HepG2 (cell line): Measurements from ENCODE around the gene SMARCB1. TPM values are rescaled to one million over a fixed set of nuclear protein-coding genes. Genes with fewer than 3 reads are reported as not detected.
A peak's percentile ranks its signal among the peaks of the same experiment; 100 is the strongest.

Experiments used
- AGO2 ChIP-seq: fragments of 200-400 bp; formaldehyde crosslinking; optimal IDR thresholded peaks from 2 replicates; pipeline ENCODE3; 2017; ENCODE audit warnings: mild to moderate bottlenecking, low read depth, low read length, moderate library complexity
- CBX5 ChIP-seq: sonication (generic); formaldehyde crosslinking; IDR thresholded peaks from 2 replicates; pipeline ENCODE4 v1.4.0; 2020; ENCODE audit warnings: missing genetic modification reagents, borderline replicate concordance
- CREB1 ChIP-seq, 2 experiments: fragments of 450-650 bp in 1 of 2; IDR thresholded peaks; 2 replicates each; pipeline ENCODE4 v1.6.1; 2016 to 2017; ENCODE audit warnings: control low read depth in 1 of 2, mild to moderate bottlenecking in 1 of 2, missing compliant biosample characterization in 1 of 2, missing genetic modification characterization in 1 of 2
- HNF4G ChIP-seq, 2 experiments: sonication (generic) in 1 of 2; formaldehyde crosslinking in 1 of 2; IDR thresholded peaks; 2 replicates each; pipeline versions ENCODE4 v1.4.0 to v1.6.1; 2011 to 2020; ENCODE audit warnings: borderline replicate concordance in 2 of 2, low read depth in 2 of 2, mild to moderate bottlenecking in 2 of 2, low read length in 1 of 2, missing genetic modification reagents in 1 of 2, moderate library complexity in 1 of 2
- KLF11 ChIP-seq: IDR thresholded peaks from 2 replicates; pipeline ENCODE4 v1.6.1; 2016; ENCODE audit warnings: missing compliant biosample characterization
- MAFF ChIP-seq: IDR thresholded peaks from 2 replicates; pipeline ENCODE4 v1.6.1; 2011; ENCODE audit warnings: low read depth, low read length, improper control_type of control experiment
- MYNN ChIP-seq: sonication (generic); formaldehyde crosslinking; IDR thresholded peaks from 2 replicates; pipeline ENCODE4 v1.4.0; 2020; ENCODE audit warnings: mild to moderate bottlenecking, low read depth, missing genetic modification reagents
- NBN ChIP-seq: fragments of 450-650 bp; conservative IDR thresholded peaks from 2 replicates; pipeline ENCODE4 v1.6.1; 2017
- RCOR2 ChIP-seq: IDR thresholded peaks from 2 replicates; pipeline ENCODE4 v1.6.1; 2016; ENCODE audit warnings: missing biosample characterization, missing genetic modification reagents
- SATB2 ChIP-seq: sonication (generic); formaldehyde crosslinking; IDR thresholded peaks from 2 replicates; pipeline ENCODE4 v1.5.0; 2020; ENCODE audit warnings: missing genetic modification reagents
- SMAD1 ChIP-seq: sonication (generic); formaldehyde crosslinking; IDR thresholded peaks from 2 replicates; pipeline ENCODE4 v1.4.0; 2020; ENCODE audit warnings: missing genetic modification reagents, low read depth, mild to moderate bottlenecking, borderline replicate concordance
- TBX3 ChIP-seq: fragments of 450-650 bp; IDR thresholded peaks from 2 replicates; pipeline ENCODE4 v1.6.1; 2017; ENCODE audit warnings: antibody characterized with exemption, mild to moderate bottlenecking, inconsistent platforms, borderline replicate concordance
- YEATS4 ChIP-seq: sonication (generic); formaldehyde crosslinking; IDR thresholded peaks from 2 replicates; pipeline ENCODE4 v1.4.0; 2020; ENCODE audit warnings: missing genetic modification reagents, borderline replicate concordance
- ZFP36 ChIP-seq: fragments of 150-350 bp; IDR thresholded peaks from 2 replicates; pipeline ENCODE4 v1.6.1; 2018; ENCODE audit warnings: borderline replicate concordance, low read length, low read depth; ENCODE audit not compliant: partially characterized antibody
- ZFP41 ChIP-seq: sonication (generic); formaldehyde crosslinking; IDR thresholded peaks from 2 replicates; pipeline ENCODE4 v1.4.0; 2020; ENCODE audit warnings: mild to moderate bottlenecking, missing genetic modification reagents, borderline replicate concordance
- ZKSCAN1 ChIP-seq: fragments of 150-350 bp; IDR thresholded peaks from 2 replicates; pipeline ENCODE4 v1.6.1; 2014; ENCODE audit warnings: low read length
- ZNF264 ChIP-seq: sonication (generic); formaldehyde crosslinking; IDR thresholded peaks from 2 replicates; pipeline ENCODE4 v1.4.0; 2020; ENCODE audit warnings: missing genetic modification reagents
- ZNF354B ChIP-seq: sonication (generic); formaldehyde crosslinking; IDR thresholded peaks from 2 replicates; pipeline ENCODE4 v1.8.0; 2022; ENCODE audit warnings: mild to moderate bottlenecking, missing genetic modification reagents
- ZNF883 ChIP-seq: sonication (generic); formaldehyde crosslinking; IDR thresholded peaks from 2 replicates; pipeline ENCODE4 v1.5.1; 2020; ENCODE audit warnings: mild to moderate bottlenecking, missing genetic modification reagents; ENCODE audit errors: not compliant biosample characterization
- polyA plus RNA-seq, 8 experiments: library from polyadenylated mRNA; depleted of rRNA in 3 of 8; stranded (reverse) in 7 of 8; unstranded in 1 of 8; fragments of >200 nt; fragmentation: Illumina TruSeq in 4 of 8; extraction: Trizol in 4 of 8; gene quantifications; 2 replicates each; pipeline versions ENCODE4 v1.2.1 to v1.2.3, GENCODE V29; 2011 to 2016; ENCODE audit warnings: low read depth in 4 of 8, missing spikeins in 1 of 8, mixed read lengths in 1 of 8; ENCODE audit not compliant: insufficient read depth in 1 of 8
- total RNA-seq, 5 experiments: library from RNA; depleted of rRNA; stranded (reverse); fragments of >200 nt; fragmentation: Illumina TruSeq; extraction: Trizol; gene quantifications; 2 replicates each; pipeline ENCODE4 v1.2.3, GENCODE V29; 2016; ENCODE audit warnings: low read depth in 1 of 5
- TF ChIP-seq, protein P1 (sequence below): sonication (generic); formaldehyde crosslinking; IDR thresholded peaks from 2 replicates; pipeline ENCODE4 v1.4.0; 2020; ENCODE audit warnings: mild to moderate bottlenecking, missing genetic modification reagents, borderline replicate concordance
- TF ChIP-seq, protein P2 (sequence below): sonication (generic); formaldehyde crosslinking; IDR thresholded peaks from 2 replicates; pipeline ENCODE4 v1.5.0; 2020; ENCODE audit warnings: missing genetic modification reagents, mild to moderate bottlenecking, borderline replicate concordance

SMARCB1 gene
- total and polyA plus RNA-seq, 2 of the 13 experiments (the other 11 are each of a cell fraction or from before 2014, with no cell fraction given), result 74.0 to 166 TPM

DNA sequence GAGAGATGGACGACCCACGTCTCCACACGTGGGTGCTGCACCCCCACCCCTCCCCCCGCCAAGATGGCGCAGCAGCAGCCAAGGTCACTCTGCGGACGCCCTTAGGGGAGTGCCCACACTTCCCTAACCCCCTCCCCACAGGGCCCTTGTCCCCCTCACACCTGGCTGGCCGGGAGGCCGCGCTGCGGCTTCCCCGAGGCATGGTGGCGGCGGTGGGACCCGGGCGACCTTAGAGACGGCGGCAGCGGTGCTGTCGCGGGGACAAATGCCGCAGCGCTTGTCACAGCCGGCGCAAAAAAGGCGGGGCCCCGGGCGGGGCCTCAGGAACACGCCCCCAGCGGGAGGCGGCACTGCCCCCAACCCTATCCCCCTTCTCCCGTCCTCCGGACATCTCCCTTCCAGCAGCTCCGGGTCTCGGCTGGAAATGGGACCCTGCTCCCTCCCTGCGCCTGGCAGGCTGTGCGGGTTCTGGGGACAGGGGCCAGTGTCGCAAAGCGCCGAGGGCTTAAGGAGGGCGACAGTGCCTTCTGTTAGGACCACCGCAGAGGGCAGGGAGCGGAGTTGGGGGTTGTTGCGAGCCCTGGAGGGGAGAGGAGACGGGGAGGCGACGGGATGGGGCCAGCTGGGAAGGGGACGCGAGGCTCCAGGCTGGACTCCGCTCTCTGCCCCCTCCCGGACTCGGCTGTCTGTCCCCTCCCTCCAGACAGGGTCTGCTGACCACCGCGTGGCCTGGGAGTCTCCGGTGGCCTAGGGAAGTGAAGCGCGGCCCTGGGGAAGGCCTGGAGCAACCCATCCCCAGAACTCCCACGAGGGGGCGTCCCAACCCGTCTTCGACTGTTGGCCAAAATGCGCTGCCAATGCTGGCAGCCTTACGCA is 18.9 kb upstream of the SMARCB1 start, which contains the start of gene CHCHD10 (continued):
- TF ChIP-seq, protein P1, sequence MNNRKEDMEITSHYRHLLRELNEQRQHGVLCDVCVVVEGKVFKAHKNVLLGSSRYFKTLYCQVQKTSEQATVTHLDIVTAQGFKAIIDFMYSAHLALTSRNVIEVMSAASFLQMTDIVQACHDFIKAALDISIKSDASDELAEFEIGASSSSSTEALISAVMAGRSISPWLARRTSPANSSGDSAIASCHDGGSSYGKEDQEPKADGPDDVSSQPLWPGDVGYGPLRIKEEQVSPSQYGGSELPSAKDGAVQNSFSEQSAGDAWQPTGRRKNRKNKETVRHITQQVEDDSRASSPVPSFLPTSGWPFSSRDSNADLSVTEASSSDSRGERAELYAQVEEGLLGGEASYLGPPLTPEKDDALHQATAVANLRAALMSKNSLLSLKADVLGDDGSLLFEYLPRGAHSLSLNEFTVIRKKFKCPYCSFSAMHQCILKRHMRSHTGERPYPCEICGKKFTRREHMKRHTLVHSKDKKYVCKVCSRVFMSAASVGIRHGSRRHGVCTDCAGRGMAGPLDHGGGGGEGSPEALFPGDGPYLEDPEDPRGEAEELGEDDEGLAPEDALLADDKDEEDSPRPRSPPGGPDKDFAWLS (CRISPR knock-in tag), result no peak
- TF ChIP-seq CREB1 (IDR thresholded peaks at IDR 0.05), result no peak
- no peak for TF ChIP-seq CREB1 (CRISPR knock-in tag; IDR thresholded peaks at IDR 0.05)
- TF ChIP-seq ZNF264 (CRISPR knock-in tag), result no peak
- TF ChIP-seq HNF4G (IDR thresholded peaks at IDR 0.05; ENCODE audit: borderline replicate concordance, low read depth, low read length), result no peak
- TF ChIP-seq HNF4G (CRISPR knock-in tag; IDR thresholded peaks at IDR 0.05; ENCODE audit: borderline replicate concordance, low read depth), result no peak
- TF ChIP-seq KLF11 (CRISPR knock-in tag), result 0 out of 2 replicates have a peak, but pooled peaks have one; percentile 0
- TF ChIP-seq CBX5 (CRISPR knock-in tag), result no peak
- TF ChIP-seq MAFF, result no peak
- TF ChIP-seq, protein P2, sequence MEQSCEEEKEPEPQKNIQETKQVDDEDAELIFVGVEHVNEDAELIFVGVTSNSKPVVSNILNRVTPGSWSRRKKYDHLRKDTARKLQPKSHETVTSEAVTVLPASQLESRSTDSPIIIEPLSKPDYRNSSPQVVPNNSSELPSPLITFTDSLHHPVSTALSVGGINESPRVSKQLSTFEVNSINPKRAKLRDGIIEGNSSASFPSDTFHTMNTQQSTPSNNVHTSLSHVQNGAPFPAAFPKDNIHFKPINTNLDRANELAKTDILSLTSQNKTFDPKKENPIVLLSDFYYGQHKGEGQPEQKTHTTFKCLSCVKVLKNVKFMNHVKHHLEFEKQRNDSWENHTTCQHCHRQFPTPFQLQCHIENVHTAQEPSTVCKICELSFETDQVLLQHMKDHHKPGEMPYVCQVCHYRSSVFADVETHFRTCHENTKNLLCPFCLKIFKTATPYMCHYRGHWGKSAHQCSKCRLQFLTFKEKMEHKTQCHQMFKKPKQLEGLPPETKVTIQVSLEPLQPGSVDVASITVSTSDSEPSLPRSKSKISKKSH (CRISPR knock-in tag), result peak; percentile 78
- TF ChIP-seq YEATS4 (CRISPR knock-in tag), result peak; percentile 62; the same call in 1 of the 2 replicates
- TF ChIP-seq SATB2, result no peak
- 0 out of 2 replicates have a peak, but pooled peaks have one; percentile 28 for TF ChIP-seq TBX3
- 0 out of 2 replicates have a peak, but pooled peaks have one; percentile 12 for TF ChIP-seq MYNN (CRISPR knock-in tag)
- no peak for TF ChIP-seq ZKSCAN1
- 0 out of 2 replicates have a peak, but pooled peaks have one; percentile 11 for TF ChIP-seq RCOR2 (CRISPR knock-in tag)
- no peak for TF ChIP-seq NBN
- TF ChIP-seq SMAD1 (CRISPR knock-in tag), result no peak
- TF ChIP-seq ZFP41 (CRISPR knock-in tag), result no peak; the same call in 1 of the 2 replicates
- TF ChIP-seq AGO2, result peak; percentile 63
- no peak; the same call in 1 of the 2 replicates for TF ChIP-seq ZNF354B (CRISPR knock-in tag)
- TF ChIP-seq ZFP36, result no peak
- TF ChIP-seq ZNF883 (CRISPR knock-in tag), result no peak
